ENCODE measurements around the gene THSD7B.

The THSD7B gene

GRCh38 chr2:136764452-136765255 lies 691 bp upstream of the THSD7B start:
- no peak for DNase-seq (ENCODE audit: low read depth, low spot score)
- no peak overlapping the region for H3K4me3 ChIP-seq
- no peak overlapping the region for H3K27ac ChIP-seq
- no peak for TF ChIP-seq FOXP2 (optimal IDR thresholded peaks at IDR 0.05; ENCODE audit: control extremely low read depth, extremely low read length, insufficient read depth)
- TF ChIP-seq EZH2 (IDR thresholded peaks at IDR 0.05) = peak; percentile 47
- H3K9me3 ChIP-seq (ENCODE audit: low read depth, low read length) = no peaks in the 10 kb centered on the region
- no peak overlapping the region for H3K9ac ChIP-seq (ENCODE audit: insufficient read length)
- no peaks in the 10 kb centered on the region for H3K36me3 ChIP-seq (ENCODE audit: insufficient read depth, low read length)

GRCh38 chr2:136766073-136766404 lies 694 bp downstream of the THSD7B start:
- H3K9ac ChIP-seq (ENCODE audit: insufficient read length) = no peak overlapping the region
- TF ChIP-seq FOXP2 (optimal IDR thresholded peaks at IDR 0.05; ENCODE audit: control extremely low read depth, extremely low read length, insufficient read depth) (no peak), EZH2 (IDR thresholded peaks at IDR 0.05) (no peak), POLR2AphosphoS5 (IDR thresholded peaks at IDR 0.05; ENCODE audit: borderline replicate concordance, low read depth, low read length) (no peak)
- no peaks in the 10 kb centered on the region for H3K36me3 ChIP-seq (ENCODE audit: insufficient read depth, low read length)
- no peaks in the 10 kb centered on the region for H3K9me3 ChIP-seq (ENCODE audit: low read depth, low read length)
- DNase-seq (ENCODE audit: low read depth, low spot score) = no peak
- no peak overlapping the region for H3K4me3 ChIP-seq
- H3K27ac ChIP-seq = no peak overlapping the region

- H3K36me3 ChIP-seq (ENCODE audit: insufficient read depth, low read length) = no peaks in the 10 kb centered on the region
- no peak overlapping the region for H3K4me3 ChIP-seq
- H3K9ac ChIP-seq (ENCODE audit: insufficient read length) = no peak overlapping the region
- TF ChIP-seq EZH2 (IDR thresholded peaks at IDR 0.05) = no peak
- no peak for TF ChIP-seq FOXP2 (optimal IDR thresholded peaks at IDR 0.05; ENCODE audit: control extremely low read depth, extremely low read length, insufficient read depth)
- DNase-seq (ENCODE audit: low read depth, low spot score) = no peak
- H3K27ac ChIP-seq = no peak overlapping the region
- H3K9me3 ChIP-seq (ENCODE audit: low read depth, low read length) = no peaks in the 10 kb centered on the region
These were observed 1.7 kb downstream of the THSD7B start for GRCh38 chr2:136767030-136767429.

- TF ChIP-seq EZH2 (IDR thresholded peaks at IDR 0.05) = no peak
- no peak for TF ChIP-seq FOXP2 (optimal IDR thresholded peaks at IDR 0.05; ENCODE audit: control extremely low read depth, extremely low read length, insufficient read depth)
- TF ChIP-seq POLR2AphosphoS5 (IDR thresholded peaks at IDR 0.05; ENCODE audit: borderline replicate concordance, low read depth, low read length) = no peak
- H3K9me3 ChIP-seq (ENCODE audit: low read depth, low read length) = no peaks in the 10 kb centered on the region
These were observed 4.5 kb downstream of the THSD7B start for GRCh38 chr2:136769871-136770270.

GRCh38 chr2:136770384-136770783 lies 5.0 kb downstream of the THSD7B start:
- TF ChIP-seq EZH2 (IDR thresholded peaks at IDR 0.05) = no peak
- no peak for TF ChIP-seq POLR2AphosphoS5 (IDR thresholded peaks at IDR 0.05; ENCODE audit: borderline replicate concordance, low read depth, low read length)
- no peak for TF ChIP-seq FOXP2 (optimal IDR thresholded peaks at IDR 0.05; ENCODE audit: control extremely low read depth, extremely low read length, insufficient read depth)
- Histone ChIP-seq H3K4me3 (no peak overlapping the region), H3K9ac (ENCODE audit: insufficient read length) (no peak overlapping the region), H3K36me3 (ENCODE audit: insufficient read depth, low read length) (no peaks in the 10 kb centered on the region), H3K27ac (no peak overlapping the region), H3K9me3 (ENCODE audit: low read depth, low read length) (no peaks in the 10 kb centered on the region)
- DNase-seq (ENCODE audit: low read depth, low spot score) = no peak

More at GRCh38 chr2:136769871-136770270, 4.5 kb downstream of the THSD7B start:
- no peaks in the 10 kb centered on the region for H3K36me3 ChIP-seq (ENCODE audit: insufficient read depth, low read length)
- H3K4me3 ChIP-seq = no peak overlapping the region
- no peak overlapping the region for H3K27ac ChIP-seq
- DNase-seq (ENCODE audit: low read depth, low spot score) = no peak
- H3K9ac ChIP-seq (ENCODE audit: insufficient read length) = no peak overlapping the region

GRCh38 chr2:136777391-136777790 lies 12.0 kb downstream of the THSD7B start:
- Histone ChIP-seq H3K27ac (no peak overlapping the region), H3K9ac (ENCODE audit: insufficient read length) (no peak overlapping the region), H3K4me3 (no peak overlapping the region), H3K36me3 (ENCODE audit: insufficient read depth, low read length) (no peaks in the 10 kb centered on the region), H3K9me3 (ENCODE audit: low read depth, low read length) (no peaks in the 10 kb centered on the region)
- TF ChIP-seq FOXP2 (optimal IDR thresholded peaks at IDR 0.05; ENCODE audit: control extremely low read depth, extremely low read length, insufficient read depth) = no peak
- DNase-seq (ENCODE audit: low read depth, low spot score) = no peak

- no peak overlapping the region for H3K27ac ChIP-seq
- H3K9ac ChIP-seq (ENCODE audit: insufficient read length) = no peak overlapping the region
- no peak for DNase-seq (ENCODE audit: low read depth, low spot score)
- no peak overlapping the region for H3K4me3 ChIP-seq
- no peaks in the 10 kb centered on the region for H3K9me3 ChIP-seq (ENCODE audit: low read depth, low read length)
- H3K36me3 ChIP-seq (ENCODE audit: insufficient read depth, low read length) = no peaks in the 10 kb centered on the region
- TF ChIP-seq POLR2AphosphoS5 (IDR thresholded peaks at IDR 0.05; ENCODE audit: borderline replicate concordance, low read depth, low read length) (no peak), FOXP2 (optimal IDR thresholded peaks at IDR 0.05; ENCODE audit: control extremely low read depth, extremely low read length, insufficient read depth) (no peak), EZH2 (IDR thresholded peaks at IDR 0.05) (no peak)
These were observed 18.5 kb downstream of the THSD7B start for GRCh38 chr2:136783856-136784255.

- TF ChIP-seq EZH2 (IDR thresholded peaks at IDR 0.05) (no peak), POLR2AphosphoS5 (IDR thresholded peaks at IDR 0.05; ENCODE audit: borderline replicate concordance, low read depth, low read length) (no peak), FOXP2 (optimal IDR thresholded peaks at IDR 0.05; ENCODE audit: control extremely low read depth, extremely low read length, insufficient read depth) (no peak)
- Histone ChIP-seq H3K9me3 (ENCODE audit: low read depth, low read length) (no peaks in the 10 kb centered on the region), H3K27ac (no peak overlapping the region), H3K36me3 (ENCODE audit: insufficient read depth, low read length) (no peaks in the 10 kb centered on the region), H3K9ac (ENCODE audit: insufficient read length) (no peak overlapping the region), H3K4me3 (no peak overlapping the region)
- no peak for DNase-seq (ENCODE audit: low read depth, low spot score)
These were observed 19.9 kb downstream of the THSD7B start for GRCh38 chr2:136785215-136785614.

GRCh38 chr2:136787970-136788369 lies 22.6 kb downstream of the THSD7B start:
- Histone ChIP-seq H3K36me3 (ENCODE audit: insufficient read depth, low read length) (no peaks in the 10 kb centered on the region), H3K9ac (ENCODE audit: insufficient read length) (no peak overlapping the region), H3K4me3 (no peak overlapping the region), H3K27ac (no peak overlapping the region), H3K9me3 (ENCODE audit: low read depth, low read length) (no peaks in the 10 kb centered on the region)
- DNase-seq (ENCODE audit: low read depth, low spot score) = no peak
- TF ChIP-seq POLR2AphosphoS5 (IDR thresholded peaks at IDR 0.05; ENCODE audit: borderline replicate concordance, low read depth, low read length) (no peak), EZH2 (IDR thresholded peaks at IDR 0.05) (no peak), FOXP2 (optimal IDR thresholded peaks at IDR 0.05; ENCODE audit: control extremely low read depth, extremely low read length, insufficient read depth) (no peak)
